ENCODE data around the gene SLC6A1. TPM values are rescaled to one million over a fixed set of nuclear protein-coding genes. Genes with fewer than 3 reads are reported as not detected.

Gene SLC6A1
- total RNA-seq, 2 donors from 2014 or later = 0.18 to 6.2 TPM

DNA sequence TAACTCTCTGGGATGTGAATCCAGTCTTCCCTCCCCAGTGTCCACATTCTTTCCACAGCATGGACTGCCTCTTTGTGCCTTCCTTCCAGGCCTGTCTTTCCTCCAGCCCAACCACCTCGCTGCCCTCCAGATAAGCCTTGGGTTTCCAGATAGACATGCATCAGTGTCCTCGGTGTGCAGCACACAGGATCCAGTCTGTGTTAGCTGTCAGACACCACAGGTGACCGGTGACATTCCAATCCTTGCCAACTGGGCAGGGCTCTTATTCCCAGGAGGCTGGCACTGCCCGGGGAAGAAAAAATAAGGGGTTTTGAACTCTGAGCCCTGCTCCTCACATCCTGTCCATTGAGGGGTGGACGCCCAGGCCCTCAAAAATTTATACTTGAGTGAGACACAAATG, 6.0 kb upstream of the SLC6A1 start:
- no peak overlapping the region for H3K4me3 ChIP-seq

DNA sequence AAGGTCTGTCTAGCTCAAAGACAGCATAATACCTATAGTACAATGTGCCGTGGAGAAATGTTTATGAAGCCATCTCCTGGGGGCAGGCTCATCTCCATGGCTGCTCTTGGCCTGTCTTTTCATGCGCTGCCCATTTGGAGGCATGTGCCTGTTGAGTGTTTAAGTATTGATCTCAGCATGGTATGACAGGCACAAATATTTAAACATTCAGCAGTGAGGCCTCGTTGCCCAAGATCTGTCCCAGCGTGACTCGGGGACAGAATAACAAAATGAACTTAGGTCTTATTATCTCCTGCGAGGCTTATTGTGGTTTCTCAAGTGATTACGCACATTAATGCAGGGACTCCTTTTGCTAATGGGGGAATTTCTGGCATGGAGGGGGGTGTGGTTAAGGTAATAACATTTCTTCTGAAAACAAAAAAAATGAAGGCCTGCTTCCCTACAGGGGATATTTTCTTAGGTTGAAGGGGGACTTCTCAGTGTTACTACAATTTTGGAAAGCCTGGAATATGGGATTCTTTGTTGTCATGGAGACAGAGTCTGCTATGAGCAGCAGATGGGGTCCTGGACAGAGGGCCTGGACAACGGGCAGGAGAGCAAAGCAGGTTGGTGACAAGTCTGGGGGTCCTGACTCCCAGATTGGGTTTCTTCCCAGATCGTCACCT, 4.4 kb upstream of the SLC6A1 start:
- Histone ChIP-seq H3K9me3 (no peaks in the 10 kb centered on the region), H3K36me3 (no peaks in the 10 kb centered on the region), H3K4me1 (replicated peaks) (no peaks in the 10 kb centered on the region), H3K4me3 (no peak overlapping the region), H3K27me3 (replicated peaks; ENCODE audit: insufficient read depth) (no peaks in the 10 kb centered on the region), H3K27ac (no peak overlapping the region)
- no peak for DNase-seq (ENCODE audit: low spot score)
- no peak for TF ChIP-seq CTCF (IDR thresholded peaks at IDR 0.05)
- no peak for TF ChIP-seq POLR2AphosphoS5 (IDR thresholded peaks at IDR 0.05)
- TF ChIP-seq POLR2A (IDR thresholded peaks at IDR 0.05) = no peak
- intact Hi-C loops (cut with DNase I) = no loop called here
- 80% methylated on average over 9 of the region's 9 CpGs for WGBS

More for the DNA sequence above, 6.0 kb upstream of the SLC6A1 start:
- H3K36me3 ChIP-seq = no peaks in the 10 kb centered on the region
- H3K9me3 ChIP-seq = no peaks in the 10 kb centered on the region
- no peak overlapping the region for H3K27ac ChIP-seq
- intact Hi-C loops (cut with DNase I) = no loop called here
- no peaks in the 10 kb centered on the region for H3K27me3 ChIP-seq (replicated peaks; ENCODE audit: insufficient read depth)
- DNase-seq (ENCODE audit: low spot score) = no peak
- WGBS = 88% methylated on average over 5 of the region's 5 CpGs
- TF ChIP-seq CTCF (IDR thresholded peaks at IDR 0.05) (no peak), POLR2AphosphoS5 (IDR thresholded peaks at IDR 0.05) (no peak), POLR2A (IDR thresholded peaks at IDR 0.05) (no peak)
- H3K4me1 ChIP-seq (replicated peaks) = no peaks in the 10 kb centered on the region

GRCh38 chr3:10988991-10989484, 3.5 kb upstream of the SLC6A1 start:
- TF ChIP-seq POLR2A (IDR thresholded peaks at IDR 0.05) = no peak
- TF ChIP-seq CTCF (IDR thresholded peaks at IDR 0.05) = no peak
- TF ChIP-seq POLR2AphosphoS5 (IDR thresholded peaks at IDR 0.05) = no peak
- H3K27me3 ChIP-seq (replicated peaks; ENCODE audit: insufficient read depth) = no peaks in the 10 kb centered on the region
- intact Hi-C loops (cut with DNase I) = no loop called here
- H3K27ac ChIP-seq = no peak overlapping the region
- H3K4me3 ChIP-seq = no peak overlapping the region
- H3K36me3 ChIP-seq = no peaks in the 10 kb centered on the region
- 80% methylated on average over 7 of the region's 7 CpGs for WGBS
- no peaks in the 10 kb centered on the region for H3K9me3 ChIP-seq
- no peaks in the 10 kb centered on the region for H3K4me1 ChIP-seq (replicated peaks)
- DNase-seq (ENCODE audit: low spot score) = no peak

GRCh38 chr3:10992943-10993728, 588 bp downstream of the SLC6A1 start:
- H3K9me3 ChIP-seq = no peaks in the 10 kb centered on the region
- H3K27ac ChIP-seq = no peak overlapping the region
- no peak for TF ChIP-seq POLR2A (IDR thresholded peaks at IDR 0.05)
- no peak for DNase-seq (ENCODE audit: low spot score)
- H3K4me3 ChIP-seq = peak overlapping the region; percentile 18 to 28
- 3% methylated on average over 57 of the region's 69 CpGs for WGBS
- H3K27me3 ChIP-seq (replicated peaks; ENCODE audit: insufficient read depth) = peaks cover 6% of the 10 kb centered on the region
- no peaks in the 10 kb centered on the region for H3K4me1 ChIP-seq (replicated peaks)
- H3K36me3 ChIP-seq = no peaks in the 10 kb centered on the region
- intact Hi-C loops (cut with DNase I) = no loop called here

DNA sequence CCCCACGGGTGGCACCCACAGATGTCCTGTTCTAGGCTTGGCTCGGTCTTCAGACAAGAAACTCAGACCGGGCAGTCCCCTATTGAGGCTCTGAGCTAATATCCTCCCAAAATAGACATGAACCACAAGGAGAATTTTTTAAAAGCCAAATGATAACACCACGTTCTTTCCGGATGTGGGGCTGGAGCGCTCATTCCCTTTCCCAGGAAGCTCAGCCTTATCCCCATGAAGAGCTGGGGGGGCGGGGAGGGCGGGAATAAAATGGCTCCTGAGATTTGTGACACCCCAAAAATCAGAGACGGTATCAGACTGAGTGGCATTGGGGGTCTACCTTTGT, 1.1 kb downstream of the SLC6A1 start:
- Histone ChIP-seq H3K27ac (no peak overlapping the region), H3K27me3 (replicated peaks; ENCODE audit: insufficient read depth) (peaks cover 6% of the 10 kb centered on the region), H3K4me3 (no peak overlapping the region), H3K4me1 (replicated peaks) (no peaks in the 10 kb centered on the region), H3K9me3 (no peaks in the 10 kb centered on the region), H3K36me3 (no peaks in the 10 kb centered on the region)
- TF ChIP-seq POLR2AphosphoS5 (IDR thresholded peaks at IDR 0.05) (no peak), POLR2A (IDR thresholded peaks at IDR 0.05) (no peak), CTCF (IDR thresholded peaks at IDR 0.05) (no peak)
- DNase-seq (ENCODE audit: low spot score) = no peak
- intact Hi-C loops (cut with DNase I) = no loop called here
- WGBS = 17% methylated on average over 9 of the region's 9 CpGs
